ENCODE results near the gene RNASE7.

RNASE7 gene

GRCh38 chr14:21089271-21089670 lies 47.1 kb downstream of the RNASE7 start:
- DNase-seq: no peak

DNA sequence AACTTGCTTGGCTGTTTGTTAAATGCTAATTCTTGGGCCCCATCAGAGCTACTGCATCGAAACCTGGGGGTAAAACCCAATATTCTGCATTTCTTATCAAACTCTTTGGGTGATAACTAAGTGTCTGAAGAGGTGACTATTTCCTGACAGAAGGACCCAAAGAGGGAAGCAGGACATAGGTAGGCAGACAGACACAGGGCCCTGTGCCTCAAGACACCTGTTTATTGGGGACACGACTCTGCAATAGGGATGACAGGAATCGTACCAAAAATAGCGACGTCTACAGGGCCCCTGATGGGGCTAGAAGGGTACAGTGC lies 47.7 kb downstream of the RNASE7 start:
- no peak for DNase-seq

- no peak for DNase-seq
These were observed 48.2 kb downstream of the RNASE7 start for GRCh38 chr14:21090194-21090939.

DNA sequence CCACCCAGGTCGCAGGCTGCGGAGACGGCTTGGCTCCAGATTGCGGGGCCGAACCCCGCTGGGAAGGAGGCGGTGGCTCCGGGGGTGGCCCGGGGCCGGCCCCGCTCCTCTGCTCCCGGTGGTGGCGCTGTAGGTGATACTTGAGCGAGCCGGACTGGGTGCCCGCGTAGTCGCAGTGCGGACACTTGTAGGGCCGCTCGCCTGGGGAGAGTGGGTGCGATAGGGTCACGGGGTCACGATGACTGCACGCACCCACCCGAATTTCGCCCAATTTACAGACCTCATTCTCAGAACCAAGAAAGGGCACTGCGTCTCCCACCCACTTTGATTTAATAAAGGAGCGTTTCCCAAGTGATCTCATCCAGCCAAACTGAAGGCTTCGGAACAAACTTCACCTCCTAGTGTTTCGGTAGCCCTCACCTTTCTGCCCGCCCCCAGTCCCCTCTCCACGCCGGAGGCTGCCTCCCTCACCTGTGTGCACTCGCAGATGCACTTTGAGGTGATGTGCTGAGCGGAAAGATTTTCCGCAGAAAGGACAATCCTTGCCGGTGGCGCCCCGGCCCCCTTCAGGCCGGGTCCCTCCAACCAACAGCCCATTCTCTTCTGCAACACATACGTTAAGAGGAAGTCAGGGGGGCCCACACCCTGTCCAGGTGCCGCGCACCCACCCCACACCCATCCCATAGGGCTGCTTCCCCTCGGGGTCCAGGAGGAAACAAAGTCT lies 48.9 kb downstream of the RNASE7 start:
- DNase-seq: no peak

GRCh38 chr14:21091821-21092272 lies 49.7 kb downstream of the RNASE7 start:
- DNase-seq: no peak

- DNase-seq: peak; percentile 92
These were observed 50.3 kb downstream of the RNASE7 start for GRCh38 chr14:21092273-21093011.

DNA sequence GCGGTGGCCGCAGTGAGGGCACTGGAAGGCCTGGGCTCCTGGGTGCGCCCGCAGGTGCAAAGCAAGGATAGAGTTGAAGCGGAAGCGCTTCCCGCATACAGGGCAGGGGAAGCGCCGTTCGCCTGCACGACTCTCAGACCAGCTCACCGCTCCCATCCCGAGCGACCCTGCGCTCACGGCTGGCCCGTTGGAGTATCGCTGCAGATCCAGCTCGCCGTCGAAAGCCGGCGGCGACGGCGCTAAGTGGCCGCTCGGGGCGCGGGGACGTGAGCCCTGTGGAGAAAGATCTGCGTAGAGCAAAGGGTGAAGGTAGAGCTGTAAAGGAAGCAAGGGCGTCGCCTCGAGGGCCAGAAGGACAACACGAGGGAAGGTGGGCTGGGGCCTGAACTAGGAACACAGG lies 50.9 kb downstream of the RNASE7 start:
- no peak for DNase-seq

Data from activated CD4-positive, alpha-beta T cell treated with anti-CD3 and anti-CD28 coated beads, Interleukin-10, Interleukin-2, amounts not matched to agents 100 ng/mL and 50 ng/mL, durations not matched to agents 16 hours and 8 hours (primary cell).